ENCODE measurements around the gene LANCL2. TPM values are rescaled to one million over a fixed set of nuclear protein-coding genes. Genes with fewer than 3 reads are reported as not detected.
A peak's percentile ranks its signal among the peaks of the same experiment; 100 is the strongest.
"Not testable (repeated sequence)": the region's sequence is repeated elsewhere in the genome, so short reads cannot be mapped to it uniquely, and the experiment has no call there.

The LANCL2 gene
- total RNA-seq, 4 donors from 2014 or later = 6.4 to 27.0 (median 15.6) TPM

DNA sequence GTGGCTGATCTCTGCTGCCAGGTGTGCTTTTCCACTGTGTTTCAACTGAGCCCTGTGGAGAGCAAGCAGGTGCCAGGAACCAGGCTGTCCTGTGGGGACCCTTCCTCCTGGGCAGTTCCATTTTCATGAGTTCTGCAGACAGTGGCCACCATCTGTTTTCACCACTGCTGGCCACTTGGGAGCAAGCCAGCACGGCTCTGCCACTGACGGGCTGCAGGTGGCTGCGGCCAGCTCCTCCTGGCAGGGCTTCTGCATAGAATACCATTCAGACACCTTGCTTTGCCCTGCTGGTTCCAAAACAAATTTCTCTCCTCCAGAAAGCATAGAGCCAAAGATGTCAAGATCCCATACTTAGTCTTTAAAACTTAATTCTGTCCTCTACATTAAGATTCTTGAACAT is 48.3 kb downstream of the LANCL2 start:
- no peak for TF ChIP-seq CTCF (IDR thresholded peaks at IDR 0.05)
- TF ChIP-seq POLR2AphosphoS5 (IDR thresholded peaks at IDR 0.05) = no peak
- TF ChIP-seq EP300 (IDR thresholded peaks at IDR 0.05; ENCODE audit: low read depth) = no peak
- TF ChIP-seq POLR2A (IDR thresholded peaks at IDR 0.05) = no peak
- in situ Hi-C loops (cut with MboI; ENCODE audit: low pct_ligation_motif_present in 1 of 4, low pct_unique_long_range_greater_than_20kb in 1 of 4, low sequenced_read_pairs in 3 of 4) = loop anchor here (10.0 to 25.0 kb wide), 4 partner anchors 126 to 651 kb away; partner anchors contain the start of gene SEC61G (in 2 of the 4)

GRCh38 chr7:55415173-55415778 is 50.1 kb downstream of the LANCL2 start:
- Histone ChIP-seq H3K27ac (no peak overlapping the region), H3K4me1 (no peaks in the 10 kb centered on the region), H3K36me3 (no peaks in the 10 kb centered on the region), H3K9me3 (no peaks in the 10 kb centered on the region), H3K27me3 (no peaks in the 10 kb centered on the region), H3K4me3 (no peak overlapping the region)
- DNase-seq = peak; percentile 82
- TF ChIP-seq EP300 (IDR thresholded peaks at IDR 0.05; ENCODE audit: low read depth) (no peak), CTCF (IDR thresholded peaks at IDR 0.05) (peak; percentile 80 to 86 (median 84))
- 7 to 40% methylated on average over 3 to 6 of the region's 6 CpGs for WGBS, 2 donors (ENCODE audit: low coverage in 1 of 2)
- in situ Hi-C loops (cut with MboI; ENCODE audit: low pct_ligation_motif_present in 1 of 4, low pct_unique_long_range_greater_than_20kb in 1 of 4, low sequenced_read_pairs in 3 of 4) (loop anchor here (10.0 to 25.0 kb wide), 4 partner anchors 128 to 653 kb away; partner anchors contain the start of gene SEC61G (in 2 of the 4)), intact Hi-C loops (cut with DNase I; ENCODE audit: low total_unique reads) (no loop called here)

More for the DNA sequence above, 48.3 kb downstream of the LANCL2 start:
- no peak overlapping the region for H3K4me3 ChIP-seq
- intact Hi-C loops (cut with DNase I; ENCODE audit: low total_unique reads) = no loop called here
- H3K27ac ChIP-seq = no peak overlapping the region
- no peaks in the 10 kb centered on the region for H3K27me3 ChIP-seq
- no peaks in the 10 kb centered on the region for H3K9me3 ChIP-seq
- no peak for DNase-seq
- H3K4me1 ChIP-seq = peaks cover 0 to 12% (median 3%) of the 10 kb centered on the region in 4 donors
- no peaks in the 10 kb centered on the region for H3K36me3 ChIP-seq
- WGBS, 2 donors (ENCODE audit: low coverage in 1 of 2) = 97% methylated on average over 3 of the region's 3 CpGs; no CpG with 5 or more reads in 1 of the 2 donors

GRCh38 chr7:55417456-55417855 is 52.3 kb downstream of the LANCL2 start:
- H3K4me1 ChIP-seq; H3K27me3 ChIP-seq; H3K9me3 ChIP-seq; intact Hi-C loops (cut with DNase I; ENCODE audit: low total_unique reads); H3K4me3 ChIP-seq; DNase-seq; H3K27ac ChIP-seq; H3K36me3 ChIP-seq: not testable (repeated sequence)
- in situ Hi-C loops (cut with MboI; ENCODE audit: low pct_ligation_motif_present in 1 of 4, low pct_unique_long_range_greater_than_20kb in 1 of 4, low sequenced_read_pairs in 3 of 4) = loop anchor here (10.0 to 25.0 kb wide), 4 partner anchors 130 to 655 kb away; partner anchors contain the start of gene SEC61G (in 2 of the 4)
- 97 to 100% methylated on average over 1 to 4 of the region's 4 CpGs for WGBS, 2 donors (ENCODE audit: low coverage in 1 of 2)

DNA sequence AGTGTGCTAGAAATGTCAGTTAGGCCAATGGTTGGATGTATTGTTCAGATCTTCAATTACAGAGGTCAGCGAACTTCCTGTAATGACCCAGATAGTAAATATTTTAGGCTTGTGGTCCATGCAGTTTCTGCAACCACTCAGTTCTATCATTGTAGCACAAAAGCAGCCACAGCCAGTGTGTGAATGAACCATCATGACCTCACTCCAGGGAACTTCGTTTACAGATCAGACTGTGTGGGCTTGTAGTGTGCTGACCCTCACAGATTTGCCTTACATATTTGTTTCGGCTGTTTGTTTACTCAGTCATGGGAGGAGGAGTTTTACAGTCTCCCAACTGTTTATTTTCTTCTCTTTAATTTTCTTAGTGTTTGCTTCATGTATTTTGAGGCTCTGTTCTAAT is 55.4 kb downstream of the LANCL2 start:
- no peak overlapping the region for H3K27ac ChIP-seq
- peaks cover 0 to 4% (median 1%) of the 10 kb centered on the region in 4 donors for H3K36me3 ChIP-seq
- H3K9me3 ChIP-seq = no peaks in the 10 kb centered on the region
- TF ChIP-seq POLR2AphosphoS5 (IDR thresholded peaks at IDR 0.05) = no peak
- TF ChIP-seq POLR2A (IDR thresholded peaks at IDR 0.05) = no peak
- TF ChIP-seq CTCF (IDR thresholded peaks at IDR 0.05) = no peak
- TF ChIP-seq EP300 (IDR thresholded peaks at IDR 0.05; ENCODE audit: low read depth) = no peak
- H3K27me3 ChIP-seq = no peaks in the 10 kb centered on the region
- no peak overlapping the region for H3K4me3 ChIP-seq
- in situ Hi-C loops (cut with MboI; ENCODE audit: low pct_ligation_motif_present in 1 of 4, low pct_unique_long_range_greater_than_20kb in 1 of 4, low sequenced_read_pairs in 3 of 4) = loop anchor here in 3 of 4 donors (25.0 kb wide), 2 partner anchors 133 to 658 kb away; partner anchors contain the start of gene SEC61G (in 2 of the 3)
- 53 to 63% methylated on average over 3 of the region's 3 CpGs for WGBS, 2 donors (ENCODE audit: low coverage in 1 of 2)
- no peaks in the 10 kb centered on the region for H3K4me1 ChIP-seq
- DNase-seq = no peak
- intact Hi-C loops (cut with DNase I; ENCODE audit: low total_unique reads) = no loop called here

Measured in transverse colon (tissue), 4 donors.